WTC11 (cell line): Measurements from ENCODE around the gene PCDHGC5. TPM values are rescaled to one million over a fixed set of nuclear protein-coding genes. Genes with fewer than 3 reads are reported as not detected.

Experiments used
- ATAC-seq: fragments of 200-7000 bp; cut with Tn5 transposase; 2 replicates; pipeline ENCODE4 v1.10.0; 2021; ENCODE audit warnings: mild to moderate bottlenecking, moderate library complexity
- CTCF ChIA-PET: fragments of 300-600 bp; sonication (Branson Sonifier 250); formaldehyde crosslinking; loops from one replicate; lab custom pipeline; 2021; ENCODE audit warnings: antibody characterized with exemption; lab: Charles Lee
- POLR2A ChIA-PET: fragments of 350-600 bp; sonication (Branson Sonifier 250); formaldehyde crosslinking; loops from one replicate; lab custom pipeline; 2021; ENCODE audit warnings: antibody characterized with exemption; lab: Charles Lee
- DNase-seq: peaks from one replicate; pipeline ENCODE4 v3.0.0; 2021; ENCODE audit warnings: low spot score
- H3K27ac Mint-ChIP-seq: 2 replicates; pipeline ENCODE4 v1.8.0; 2021; ENCODE audit warnings: mixed read lengths
- H3K27me3 Mint-ChIP-seq: 2 replicates; pipeline ENCODE4 v1.8.0; 2021; ENCODE audit warnings: low read depth, mild to moderate bottlenecking, moderate library complexity, mixed read lengths
- H3K36me3 Mint-ChIP-seq: 2 replicates; pipeline ENCODE4 v1.8.0; 2021; ENCODE audit warnings: mixed read lengths
- H3K4me1 Mint-ChIP-seq: 2 replicates; pipeline ENCODE4 v1.8.0; 2022; ENCODE audit warnings: mixed read lengths
- H3K4me3 Mint-ChIP-seq: 2 replicates; pipeline ENCODE4 v1.8.0; 2021; ENCODE audit warnings: mild to moderate bottlenecking, moderate library complexity, mixed read lengths
- H3K9me3 Mint-ChIP-seq: 2 replicates; pipeline ENCODE4 v1.8.0; 2021; ENCODE audit warnings: mixed read lengths
- CBFB ChIP-seq: sonication (generic); formaldehyde crosslinking; IDR thresholded peaks from 2 replicates; pipeline ENCODE4 v1.8.1; 2022; ENCODE audit warnings: mild to moderate bottlenecking, low read depth, missing genetic modification reagents
- E2F4 ChIP-seq: sonication (generic); formaldehyde crosslinking; IDR thresholded peaks from 2 replicates; pipeline ENCODE4 v1.8.1; 2022; ENCODE audit warnings: low read depth, mild to moderate bottlenecking, moderate library complexity, missing genetic modification reagents, borderline replicate concordance
- ESRRA ChIP-seq: sonication (generic); formaldehyde crosslinking; IDR thresholded peaks from 2 replicates; pipeline ENCODE4 v1.8.1; 2022; ENCODE audit warnings: mild to moderate bottlenecking, missing genetic modification reagents, borderline replicate concordance
- FOXJ3 ChIP-seq: sonication (generic); formaldehyde crosslinking; IDR thresholded peaks from 2 replicates; pipeline ENCODE4 v1.9.0; 2021; ENCODE audit warnings: missing genetic modification reagents, mild to moderate bottlenecking, borderline replicate concordance
- GTF2I ChIP-seq: fragments of 250-450 bp; sonication (Bioruptor Pico); conservative IDR thresholded peaks from 2 replicates; pipeline ENCODE4 v1.4.0; 2021; ENCODE audit warnings: mild to moderate bottlenecking
- HMGXB4 ChIP-seq: sonication (generic); formaldehyde crosslinking; IDR thresholded peaks from 2 replicates; pipeline ENCODE4 v1.8.1; 2023; ENCODE audit warnings: mild to moderate bottlenecking, moderate library complexity, missing genetic modification reagents
- IRF1 ChIP-seq: sonication (generic); formaldehyde crosslinking; IDR thresholded peaks from 2 replicates; pipeline ENCODE4 v1.8.0; 2023; ENCODE audit warnings: missing genetic modification reagents
- KAT7 ChIP-seq: sonication (generic); formaldehyde crosslinking; IDR thresholded peaks from 2 replicates; pipeline ENCODE4 v1.8.1; 2023; ENCODE audit warnings: missing genetic modification reagents, mild to moderate bottlenecking, borderline replicate concordance
- MXD4 ChIP-seq: fragments of 250-450 bp; sonication (Bioruptor Pico); IDR thresholded peaks from 2 replicates; pipeline ENCODE4 v1.8.0; 2021; ENCODE audit warnings: mild to moderate bottlenecking, moderate library complexity, borderline replicate concordance
- NFATC4 ChIP-seq: fragments of 250-450 bp; sonication (Bioruptor Pico); IDR thresholded peaks from 2 replicates; pipeline ENCODE4 v1.9.0; 2021; ENCODE audit warnings: mild to moderate bottlenecking
- NR3C1 ChIP-seq: sonication (generic); formaldehyde crosslinking; conservative IDR thresholded peaks from 2 replicates; pipeline ENCODE4 v1.8.1; 2023; ENCODE audit warnings: low read depth, mild to moderate bottlenecking, missing genetic modification reagents
- PRRX2 ChIP-seq: fragments of 250-450 bp; sonication (Bioruptor Pico); IDR thresholded peaks from 2 replicates; pipeline ENCODE4 v1.8.0; 2021; ENCODE audit warnings: mild to moderate bottlenecking
- TP53 ChIP-seq: sonication (generic); formaldehyde crosslinking; IDR thresholded peaks from 2 replicates; pipeline ENCODE4 v1.8.1; 2023; ENCODE audit warnings: mild to moderate bottlenecking, missing genetic modification reagents
- ZNF263 ChIP-seq: sonication (generic); formaldehyde crosslinking; IDR thresholded peaks from 2 replicates; pipeline ENCODE4 v1.8.1; 2022; ENCODE audit warnings: low read depth, mild to moderate bottlenecking, moderate library complexity, missing genetic modification reagents
- ZNF396 ChIP-seq: fragments of 250-450 bp; sonication (Bioruptor Pico); IDR thresholded peaks from 2 replicates; pipeline ENCODE4 v1.8.0; 2021; ENCODE audit warnings: mild to moderate bottlenecking, moderate library complexity, borderline replicate concordance
- ZNF416 ChIP-seq: fragments of 250-450 bp; sonication (Bioruptor Pico); IDR thresholded peaks from 2 replicates; pipeline ENCODE4 v1.9.0; 2021; ENCODE audit warnings: mild to moderate bottlenecking, inconsistent platforms
- ZNF423 ChIP-seq: fragments of 250-450 bp; sonication (Bioruptor Pico); IDR thresholded peaks from 2 replicates; pipeline ENCODE4 v2.1.2; 2022; ENCODE audit warnings: mild to moderate bottlenecking, moderate library complexity
- total RNA-seq: library from RNA; stranded (reverse); gene quantifications from 3 replicates; pipeline ENCODE4 v1.2.3, GENCODE V29; 2021
- TF ChIP-seq, protein P1 (sequence below): sonication (generic); formaldehyde crosslinking; IDR thresholded peaks from 2 replicates; pipeline ENCODE4 v1.8.1; 2022; ENCODE audit warnings: mild to moderate bottlenecking, missing genetic modification reagents, moderate library complexity, borderline replicate concordance
- TF ChIP-seq, protein P2 (sequence below): sonication (generic); formaldehyde crosslinking; IDR thresholded peaks from 2 replicates; pipeline ENCODE4 v1.8.0; 2022; ENCODE audit warnings: mild to moderate bottlenecking, missing genetic modification reagents
- TF ChIP-seq, protein P3 (sequence below): fragments of 200-600 bp; IDR thresholded peaks from 2 replicates; pipeline ENCODE4 v1.8.0; 2022; ENCODE audit warnings: antibody characterized with exemption
- TF ChIP-seq, protein P4 (sequence below): sonication (generic); formaldehyde crosslinking; conservative IDR thresholded peaks from 2 replicates; pipeline ENCODE4 v1.8.1; 2023; ENCODE audit warnings: mild to moderate bottlenecking, low read depth, missing genetic modification reagents, moderate library complexity
- TF ChIP-seq, protein P5 (sequence below): fragments of 250-450 bp; sonication (Bioruptor Pico); IDR thresholded peaks from 2 replicates; pipeline ENCODE4 v1.9.0; 2021; ENCODE audit warnings: mild to moderate bottlenecking

The PCDHGC5 gene
- total RNA-seq, 1 experiment from 2014 or later: 1.5 TPM

- Mint-ChIP-seq H3K4me1 (peaks cover 63% of the 10 kb centered on the region), H3K27me3 (peaks cover 46% of the 10 kb centered on the region), H3K4me3 (peak overlapping the region; percentile 71; the same call in 1 of the 2 replicates), H3K36me3 (peaks cover 14% of the 10 kb centered on the region), H3K27ac (no peak overlapping the region), H3K9me3 (no peaks in the 10 kb centered on the region)
- DNase-seq (no peak), ATAC-seq (no peak)
- ChIA-PET POLR2A (interaction anchor here (1.5 to 2.8 kb wide), 2 partner anchors 9 kb away, joined by 4 to 17 read pairs; no protein-coding TSS in a partner anchor), CTCF (interaction anchor here (1.0 to 4.6 kb wide), 14 partner anchors 8 to 263 kb away, joined by 3 to 42 read pairs (median 14); partner anchors contain the start of genes PCDHB14, PCDHB15, PCDHGA10 and PCDHGA11)
- TF ChIP-seq, protein P1, sequence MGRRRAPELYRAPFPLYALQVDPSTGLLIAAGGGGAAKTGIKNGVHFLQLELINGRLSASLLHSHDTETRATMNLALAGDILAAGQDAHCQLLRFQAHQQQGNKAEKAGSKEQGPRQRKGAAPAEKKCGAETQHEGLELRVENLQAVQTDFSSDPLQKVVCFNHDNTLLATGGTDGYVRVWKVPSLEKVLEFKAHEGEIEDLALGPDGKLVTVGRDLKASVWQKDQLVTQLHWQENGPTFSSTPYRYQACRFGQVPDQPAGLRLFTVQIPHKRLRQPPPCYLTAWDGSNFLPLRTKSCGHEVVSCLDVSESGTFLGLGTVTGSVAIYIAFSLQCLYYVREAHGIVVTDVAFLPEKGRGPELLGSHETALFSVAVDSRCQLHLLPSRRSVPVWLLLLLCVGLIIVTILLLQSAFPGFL (CRISPR knock-in tag): no peak
- TF ChIP-seq ZNF263 (CRISPR knock-in tag): no peak
- TF ChIP-seq ZNF396 (CRISPR knock-in tag): no peak
- TF ChIP-seq KAT7: no peak
- TF ChIP-seq IRF1 (CRISPR knock-in tag): no peak
- no peak for TF ChIP-seq NR3C1
- TF ChIP-seq PRRX2: no peak
- no peak for TF ChIP-seq GTF2I (CRISPR knock-in tag)
- TF ChIP-seq, protein P2, sequence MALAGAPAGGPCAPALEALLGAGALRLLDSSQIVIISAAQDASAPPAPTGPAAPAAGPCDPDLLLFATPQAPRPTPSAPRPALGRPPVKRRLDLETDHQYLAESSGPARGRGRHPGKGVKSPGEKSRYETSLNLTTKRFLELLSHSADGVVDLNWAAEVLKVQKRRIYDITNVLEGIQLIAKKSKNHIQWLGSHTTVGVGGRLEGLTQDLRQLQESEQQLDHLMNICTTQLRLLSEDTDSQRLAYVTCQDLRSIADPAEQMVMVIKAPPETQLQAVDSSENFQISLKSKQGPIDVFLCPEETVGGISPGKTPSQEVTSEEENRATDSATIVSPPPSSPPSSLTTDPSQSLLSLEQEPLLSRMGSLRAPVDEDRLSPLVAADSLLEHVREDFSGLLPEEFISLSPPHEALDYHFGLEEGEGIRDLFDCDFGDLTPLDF: no peak
Measured at GRCh38 chr5:141486091-141486490, 2.8 kb upstream of the PCDHGC5 start.

DNA sequence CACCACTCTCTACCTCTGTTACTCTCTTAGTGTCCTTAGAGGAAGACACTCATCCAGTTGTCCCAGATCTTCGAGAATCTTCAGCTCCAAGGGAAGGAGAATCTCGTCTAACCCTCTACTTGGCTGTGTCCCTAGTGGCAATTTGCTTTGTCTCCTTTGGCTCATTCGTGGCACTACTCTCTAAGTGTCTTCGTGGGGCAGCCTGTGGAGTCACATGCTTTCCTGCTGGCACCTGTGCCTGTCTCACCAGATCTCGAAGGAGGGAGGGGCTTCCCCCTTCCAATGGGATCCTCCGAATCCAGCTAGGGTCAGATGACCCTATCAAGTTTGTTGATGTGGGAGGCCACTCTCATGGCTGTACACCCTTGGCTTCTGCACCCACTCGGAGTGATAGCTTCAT lies 1.8 kb upstream of the PCDHGC5 start:
- POLR2A ChIA-PET: no interaction called here
- ATAC-seq (no peak), DNase-seq (no peak)
- H3K27me3 Mint-ChIP-seq: peaks cover 56% of the 10 kb centered on the region
- H3K4me3 Mint-ChIP-seq: no peak overlapping the region
- peaks cover 65% of the 10 kb centered on the region for H3K4me1 Mint-ChIP-seq
- no peaks in the 10 kb centered on the region for H3K9me3 Mint-ChIP-seq
- no peak overlapping the region for H3K27ac Mint-ChIP-seq
- CTCF ChIA-PET: interaction anchor here (1.2 to 4.6 kb wide), 4 partner anchors 9 to 38 kb away, joined by 4 to 42 read pairs (median 36); partner anchors contain the start of gene PCDHGC3
- peaks cover 16% of the 10 kb centered on the region for H3K36me3 Mint-ChIP-seq
- TF ChIP-seq ZNF416 (no peak), FOXJ3 (CRISPR knock-in tag) (no peak), MXD4 (no peak), CBFB (CRISPR knock-in tag) (no peak), TP53 (CRISPR knock-in tag) (no peak), NFATC4 (no peak), E2F4 (CRISPR knock-in tag) (no peak), ESRRA (CRISPR knock-in tag) (no peak), ZNF423 (CRISPR knock-in tag) (no peak), HMGXB4 (CRISPR knock-in tag) (no peak)
- TF ChIP-seq, protein P3, sequence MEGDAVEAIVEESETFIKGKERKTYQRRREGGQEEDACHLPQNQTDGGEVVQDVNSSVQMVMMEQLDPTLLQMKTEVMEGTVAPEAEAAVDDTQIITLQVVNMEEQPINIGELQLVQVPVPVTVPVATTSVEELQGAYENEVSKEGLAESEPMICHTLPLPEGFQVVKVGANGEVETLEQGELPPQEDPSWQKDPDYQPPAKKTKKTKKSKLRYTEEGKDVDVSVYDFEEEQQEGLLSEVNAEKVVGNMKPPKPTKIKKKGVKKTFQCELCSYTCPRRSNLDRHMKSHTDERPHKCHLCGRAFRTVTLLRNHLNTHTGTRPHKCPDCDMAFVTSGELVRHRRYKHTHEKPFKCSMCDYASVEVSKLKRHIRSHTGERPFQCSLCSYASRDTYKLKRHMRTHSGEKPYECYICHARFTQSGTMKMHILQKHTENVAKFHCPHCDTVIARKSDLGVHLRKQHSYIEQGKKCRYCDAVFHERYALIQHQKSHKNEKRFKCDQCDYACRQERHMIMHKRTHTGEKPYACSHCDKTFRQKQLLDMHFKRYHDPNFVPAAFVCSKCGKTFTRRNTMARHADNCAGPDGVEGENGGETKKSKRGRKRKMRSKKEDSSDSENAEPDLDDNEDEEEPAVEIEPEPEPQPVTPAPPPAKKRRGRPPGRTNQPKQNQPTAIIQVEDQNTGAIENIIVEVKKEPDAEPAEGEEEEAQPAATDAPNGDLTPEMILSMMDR: no peak
- TF ChIP-seq, protein P4, sequence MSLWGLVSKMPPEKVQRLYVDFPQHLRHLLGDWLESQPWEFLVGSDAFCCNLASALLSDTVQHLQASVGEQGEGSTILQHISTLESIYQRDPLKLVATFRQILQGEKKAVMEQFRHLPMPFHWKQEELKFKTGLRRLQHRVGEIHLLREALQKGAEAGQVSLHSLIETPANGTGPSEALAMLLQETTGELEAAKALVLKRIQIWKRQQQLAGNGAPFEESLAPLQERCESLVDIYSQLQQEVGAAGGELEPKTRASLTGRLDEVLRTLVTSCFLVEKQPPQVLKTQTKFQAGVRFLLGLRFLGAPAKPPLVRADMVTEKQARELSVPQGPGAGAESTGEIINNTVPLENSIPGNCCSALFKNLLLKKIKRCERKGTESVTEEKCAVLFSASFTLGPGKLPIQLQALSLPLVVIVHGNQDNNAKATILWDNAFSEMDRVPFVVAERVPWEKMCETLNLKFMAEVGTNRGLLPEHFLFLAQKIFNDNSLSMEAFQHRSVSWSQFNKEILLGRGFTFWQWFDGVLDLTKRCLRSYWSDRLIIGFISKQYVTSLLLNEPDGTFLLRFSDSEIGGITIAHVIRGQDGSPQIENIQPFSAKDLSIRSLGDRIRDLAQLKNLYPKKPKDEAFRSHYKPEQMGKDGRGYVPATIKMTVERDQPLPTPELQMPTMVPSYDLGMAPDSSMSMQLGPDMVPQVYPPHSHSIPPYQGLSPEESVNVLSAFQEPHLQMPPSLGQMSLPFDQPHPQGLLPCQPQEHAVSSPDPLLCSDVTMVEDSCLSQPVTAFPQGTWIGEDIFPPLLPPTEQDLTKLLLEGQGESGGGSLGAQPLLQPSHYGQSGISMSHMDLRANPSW (CRISPR knock-in tag): no peak
- TF ChIP-seq, protein P5, sequence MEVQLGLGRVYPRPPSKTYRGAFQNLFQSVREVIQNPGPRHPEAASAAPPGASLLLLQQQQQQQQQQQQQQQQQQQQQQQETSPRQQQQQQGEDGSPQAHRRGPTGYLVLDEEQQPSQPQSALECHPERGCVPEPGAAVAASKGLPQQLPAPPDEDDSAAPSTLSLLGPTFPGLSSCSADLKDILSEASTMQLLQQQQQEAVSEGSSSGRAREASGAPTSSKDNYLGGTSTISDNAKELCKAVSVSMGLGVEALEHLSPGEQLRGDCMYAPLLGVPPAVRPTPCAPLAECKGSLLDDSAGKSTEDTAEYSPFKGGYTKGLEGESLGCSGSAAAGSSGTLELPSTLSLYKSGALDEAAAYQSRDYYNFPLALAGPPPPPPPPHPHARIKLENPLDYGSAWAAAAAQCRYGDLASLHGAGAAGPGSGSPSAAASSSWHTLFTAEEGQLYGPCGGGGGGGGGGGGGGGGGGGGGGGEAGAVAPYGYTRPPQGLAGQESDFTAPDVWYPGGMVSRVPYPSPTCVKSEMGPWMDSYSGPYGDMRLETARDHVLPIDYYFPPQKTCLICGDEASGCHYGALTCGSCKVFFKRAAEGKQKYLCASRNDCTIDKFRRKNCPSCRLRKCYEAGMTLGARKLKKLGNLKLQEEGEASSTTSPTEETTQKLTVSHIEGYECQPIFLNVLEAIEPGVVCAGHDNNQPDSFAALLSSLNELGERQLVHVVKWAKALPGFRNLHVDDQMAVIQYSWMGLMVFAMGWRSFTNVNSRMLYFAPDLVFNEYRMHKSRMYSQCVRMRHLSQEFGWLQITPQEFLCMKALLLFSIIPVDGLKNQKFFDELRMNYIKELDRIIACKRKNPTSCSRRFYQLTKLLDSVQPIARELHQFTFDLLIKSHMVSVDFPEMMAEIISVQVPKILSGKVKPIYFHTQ (CRISPR knock-in tag): no peak
